HG02938 (cell line): ENCODE measurements around the gene TRUB2.
"Not testable (repeated sequence)": the region's sequence is repeated elsewhere in the genome, so short reads cannot be mapped to it uniquely, and the experiment has no call there.

Experiments
- ATAC-seq: cut with Tn5 transposase; IDR thresholded peaks from one replicate; pipeline ENCODE4 v1.9.1; 2021; ENCODE audit warnings: mild to moderate bottlenecking, moderate library complexity; ENCODE audit not compliant: unreplicated experiment

The TRUB2 gene

GRCh38 chr9:128304136-128304970 is 17.9 kb downstream of the TRUB2 start:
- ATAC-seq = no peak

DNA sequence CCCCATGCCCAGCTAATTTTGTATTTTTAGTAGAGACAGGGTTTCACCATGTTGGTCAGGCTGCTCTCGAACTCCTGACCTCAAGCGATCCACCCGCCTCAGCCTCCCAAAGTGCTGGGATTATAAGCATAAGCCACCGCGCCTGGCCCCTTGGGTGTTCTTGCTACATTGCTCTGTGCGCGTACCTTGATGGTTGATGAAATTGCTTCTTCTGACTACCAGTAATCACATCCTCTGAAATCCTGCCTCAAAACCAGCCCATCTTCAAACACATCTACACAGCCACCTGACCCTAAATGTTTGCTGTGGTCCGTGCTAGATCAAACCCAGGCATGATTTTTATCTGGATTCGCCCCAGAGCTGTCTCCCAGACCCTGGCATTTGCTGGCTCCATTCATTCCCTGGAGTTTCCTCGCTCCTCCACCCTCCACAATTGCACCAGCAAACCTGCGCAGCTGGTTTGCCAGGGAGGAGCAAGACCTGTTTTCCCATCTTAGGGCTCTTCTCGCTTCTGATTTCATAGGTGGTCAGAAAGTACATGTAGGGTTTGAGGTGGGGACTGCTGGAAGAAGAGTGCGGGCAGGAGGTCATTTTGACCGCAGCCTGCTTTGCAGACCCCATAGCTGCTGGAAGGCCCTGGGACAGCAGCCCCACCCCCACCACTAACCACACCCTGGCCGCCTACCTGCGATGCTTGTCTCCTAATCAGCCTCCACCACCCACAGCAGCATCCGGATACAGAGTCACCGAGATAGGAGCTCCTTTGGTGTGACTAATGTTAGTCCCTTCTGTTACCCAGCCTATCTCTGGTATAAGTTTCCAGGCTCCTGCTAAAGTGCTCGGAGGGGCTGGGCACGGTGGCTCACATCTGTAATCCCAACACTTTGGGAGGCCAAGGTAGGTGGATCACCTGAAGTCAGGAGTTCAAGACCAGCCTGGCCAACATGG is 23.4 kb downstream of the TRUB2 start:
- ATAC-seq = no peak

DNA sequence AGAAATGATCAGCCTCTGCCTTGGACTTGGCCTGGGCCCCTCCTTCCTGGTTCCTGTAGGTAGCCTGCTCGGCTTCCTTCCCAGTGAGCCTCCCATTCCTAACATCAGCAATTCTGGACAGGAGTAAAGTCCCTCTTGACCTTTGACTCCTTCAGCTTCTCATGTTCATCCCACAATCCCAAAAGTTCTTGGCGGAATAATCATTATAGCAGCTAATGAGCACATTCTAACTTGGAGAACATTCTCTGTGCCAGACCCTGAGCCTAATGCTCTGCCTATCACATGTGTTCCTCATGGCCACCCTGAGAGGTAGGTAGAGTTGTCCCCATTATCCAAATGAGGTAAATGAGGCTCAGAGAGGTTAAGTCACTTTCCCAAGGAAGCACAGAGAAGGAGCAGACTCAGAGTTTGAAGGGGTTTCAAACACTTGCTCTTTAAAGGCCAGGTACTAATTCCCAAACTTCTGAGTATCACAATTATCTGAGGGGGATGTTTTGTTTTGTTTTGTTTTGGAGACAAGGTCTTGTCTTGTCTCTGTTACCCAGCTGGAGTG is 24.9 kb downstream of the TRUB2 start:
- no peak for ATAC-seq

- no peak for ATAC-seq
These were observed 25.7 kb downstream of the TRUB2 start for GRCh38 chr9:128296340-128297220.

GRCh38 chr9:128294142-128294541 is 28.1 kb downstream of the TRUB2 start:
- no peak for ATAC-seq

GRCh38 chr9:128293091-128293490 is 29.2 kb downstream of the TRUB2 start:
- ATAC-seq = no peak

- no peak for ATAC-seq
These were observed 30.2 kb downstream of the TRUB2 start for GRCh38 chr9:128292009-128292408.

DNA sequence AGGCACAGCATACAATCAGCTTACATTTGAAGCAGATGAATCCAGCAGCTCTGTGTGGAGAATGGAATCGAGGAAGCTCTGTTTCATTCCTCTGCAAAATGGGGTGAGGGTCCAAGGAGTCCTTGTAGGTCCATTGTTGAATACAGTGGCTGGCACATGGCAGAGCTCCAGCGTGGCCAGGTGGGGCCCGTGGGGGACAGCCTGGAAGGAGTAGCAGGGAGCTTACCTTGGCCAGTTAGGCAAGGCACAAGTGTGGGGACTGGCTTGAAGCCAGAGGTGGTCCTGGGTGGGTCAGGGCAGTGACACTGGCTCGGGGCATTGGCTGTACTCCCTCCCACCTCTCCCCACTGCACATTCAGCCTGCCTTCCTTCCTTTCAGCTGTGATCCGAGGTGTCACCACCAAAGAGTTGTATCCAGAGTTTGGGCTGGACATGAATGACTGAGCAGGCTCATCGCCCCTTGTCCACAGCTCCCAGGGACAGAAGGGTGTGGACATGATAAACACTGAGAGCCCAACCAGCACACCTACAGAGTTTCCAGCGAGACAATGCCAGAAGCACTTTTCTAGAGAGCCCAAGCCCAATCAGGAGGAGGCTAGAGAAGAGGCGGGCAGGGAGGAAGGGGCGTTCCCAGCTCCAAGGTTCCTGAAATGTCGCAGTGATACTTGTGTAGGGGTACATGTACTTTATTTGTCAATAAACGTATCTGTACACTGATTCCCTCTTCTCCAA is 33.8 kb downstream of the TRUB2 start:
- no peak for ATAC-seq

DNA sequence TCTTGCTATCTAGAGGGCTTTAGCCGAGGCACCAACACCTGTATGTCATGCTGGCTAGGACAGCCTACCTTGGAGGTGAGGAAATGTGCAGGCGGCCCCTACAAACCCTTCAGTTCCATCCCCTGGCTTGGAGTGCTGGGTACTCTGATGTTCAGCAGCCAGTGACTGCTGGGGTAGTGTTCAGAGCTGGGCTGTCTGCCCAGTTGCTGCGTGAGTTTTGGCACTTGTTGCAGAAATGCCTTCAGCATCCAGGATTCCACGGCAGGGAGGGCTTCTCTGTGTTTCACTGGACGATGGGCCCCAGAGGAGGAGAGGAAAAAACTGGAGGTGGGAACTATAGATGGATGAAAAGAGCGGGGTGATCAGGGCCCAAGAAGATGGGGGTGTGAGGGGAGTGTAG is 35.8 kb downstream of the TRUB2 start:
- no peak for ATAC-seq

DNA sequence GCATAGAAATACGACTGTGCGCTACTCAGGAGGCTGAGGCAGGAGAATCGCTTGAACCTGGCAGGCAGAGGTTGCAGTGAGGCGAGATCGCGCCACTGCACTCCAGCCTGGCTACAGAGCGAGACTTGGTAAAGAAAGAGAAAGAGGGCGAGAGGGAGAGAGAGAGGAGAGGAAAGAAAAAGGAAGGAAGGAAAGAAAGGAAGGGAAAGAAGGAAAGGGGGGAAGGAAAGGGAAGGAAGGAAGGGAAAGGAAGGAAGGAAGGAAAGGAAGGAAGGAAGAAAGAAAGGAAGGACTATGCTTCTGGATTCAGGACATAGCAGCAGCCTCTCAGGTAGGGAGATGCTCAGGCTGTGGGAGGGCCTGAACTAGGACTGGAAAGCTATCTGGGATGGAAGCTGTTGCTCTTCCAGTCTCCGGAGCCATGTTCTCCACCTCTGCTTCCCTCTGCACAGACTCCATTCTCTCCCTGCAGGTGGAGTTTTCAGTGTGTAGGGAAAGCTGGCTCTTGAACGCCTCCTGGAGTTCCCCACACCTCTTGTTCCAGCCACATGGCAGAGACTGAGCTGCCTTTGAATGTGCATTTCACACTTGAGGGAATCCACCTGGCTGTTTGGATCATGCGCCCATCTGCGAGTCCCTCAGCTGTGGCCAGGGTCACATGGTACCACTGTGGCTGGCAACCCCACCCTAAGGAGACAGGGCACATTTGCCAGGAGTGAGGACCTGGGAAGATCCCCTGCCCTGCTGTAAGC is 37.0 kb downstream of the TRUB2 start:
- ATAC-seq = no peak

DNA sequence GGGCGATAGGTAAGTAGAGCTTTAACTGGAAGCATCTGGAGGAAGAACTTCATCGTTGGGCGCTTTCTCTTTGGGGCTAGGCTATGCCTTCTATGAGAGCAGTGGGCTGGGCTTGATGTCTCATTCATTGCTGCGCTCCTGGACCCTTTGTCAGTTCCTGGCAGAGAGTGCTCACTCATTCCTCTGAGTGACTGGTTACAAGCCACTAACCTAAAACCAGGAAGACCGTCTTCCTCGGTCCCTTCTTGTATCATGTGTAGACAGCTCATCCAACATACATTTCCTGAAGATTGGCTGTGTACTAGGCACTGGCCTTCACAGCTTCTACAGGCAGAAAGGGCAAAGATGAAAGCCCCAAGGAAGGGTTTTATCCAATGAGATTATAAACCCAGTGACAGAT is 39.7 kb downstream of the TRUB2 start:
- ATAC-seq = no peak

DNA sequence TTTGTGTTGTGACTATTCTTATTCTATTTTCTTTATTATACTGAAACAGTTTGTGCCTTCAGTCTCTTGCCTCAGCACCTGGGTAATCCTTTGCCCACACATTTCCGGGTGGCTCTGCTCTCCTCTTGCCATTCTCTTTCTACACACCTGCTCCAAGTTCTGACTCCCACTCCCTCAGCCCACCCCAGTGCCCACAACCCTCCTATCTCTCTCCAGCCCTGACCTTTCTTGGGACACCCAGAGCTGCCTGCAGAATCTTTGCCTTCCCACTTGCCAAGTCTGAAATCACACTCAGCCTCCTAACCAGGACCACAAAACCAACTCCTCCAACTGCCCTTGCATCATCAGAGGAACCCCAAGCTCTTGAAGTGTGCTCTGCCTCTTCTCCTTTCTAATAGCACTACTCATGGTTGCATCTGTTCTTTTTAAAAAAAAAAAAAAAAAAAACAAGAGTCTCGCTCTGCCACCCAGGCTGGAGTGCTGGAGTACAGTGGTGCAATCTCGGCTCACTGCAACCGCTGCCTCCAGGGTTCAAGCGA is 42.1 kb downstream of the TRUB2 start:
- ATAC-seq = no peak

GRCh38 chr9:128279088-128280073 is 42.9 kb downstream of the TRUB2 start:
- not testable (repeated sequence) for ATAC-seq

- no peak for ATAC-seq
These were observed 45.5 kb downstream of the TRUB2 start for GRCh38 chr9:128276574-128277270.

- peak; percentile 92 for ATAC-seq
These were observed 46.2 kb downstream of the TRUB2 start, which contains the start of gene SWI5 for GRCh38 chr9:128276008-128276573. Gene SWI5, plus strand, starts transcription at chr9:128276276.

GRCh38 chr9:128275198-128276007 is 46.8 kb downstream of the TRUB2 start, which contains the start of gene GOLGA2:
Gene GOLGA2, minus strand, starts transcription at chr9:128276007. Its CDS starts 31 bp downstream, at chr9:128275976.
- ATAC-seq = peak; percentile 40
